IPS-18c (cell line): ENCODE results near the gene CORIN.

Experiments
- H3K4me3 ChIP-seq: 2 replicates; pipeline ENCODE4 v1.7.0; 2013; ENCODE audit warnings: low read depth, mild to moderate bottlenecking, low read length, moderate library complexity; ENCODE audit not compliant: insufficient read depth
- H3K9me3 ChIP-seq: one replicate; pipeline ENCODE4 v1.6.1; 2013; ENCODE audit warnings: mild to moderate bottlenecking, low read length, moderate library complexity; ENCODE audit not compliant: control insufficient read depth, insufficient read depth

Gene CORIN

GRCh38 chr4:47837908-47838294, at the start of gene CORIN:
Gene CORIN (minus strand): TSS chr4:47838067. CDS start chr4:47837949, 118 bp downstream.
- H3K4me3 ChIP-seq: peak within 1 kb of the TSS; percentile 71
- no peaks in the 10 kb centered on the region for H3K9me3 ChIP-seq

- Histone ChIP-seq H3K4me3 (no peak overlapping the region), H3K9me3 (no peaks in the 10 kb centered on the region)
These were observed 44.4 kb upstream of the CORIN start for GRCh38 chr4:47882228-47882627.

GRCh38 chr4:47879458-47879857, 41.6 kb upstream of the CORIN start:
- Histone ChIP-seq H3K4me3 (no peak overlapping the region), H3K9me3 (no peaks in the 10 kb centered on the region)

GRCh38 chr4:47876784-47877546, 39.1 kb upstream of the CORIN start:
- Histone ChIP-seq H3K4me3 (no peak overlapping the region), H3K9me3 (peaks cover 5% of the 10 kb centered on the region)

- Histone ChIP-seq H3K9me3 (peaks cover 5% of the 10 kb centered on the region), H3K4me3 (no peak overlapping the region)
These were observed 38.4 kb upstream of the CORIN start for GRCh38 chr4:47876310-47876709.

GRCh38 chr4:47873877-47874541, 36.1 kb upstream of the CORIN start:
- Histone ChIP-seq H3K4me3 (no peak overlapping the region), H3K9me3 (peaks cover 5% of the 10 kb centered on the region)

- no peak overlapping the region for H3K4me3 ChIP-seq
These were observed 25.6 kb upstream of the CORIN start for GRCh38 chr4:47863486-47863885.

GRCh38 chr4:47862297-47862696, 24.4 kb upstream of the CORIN start:
- Histone ChIP-seq H3K9me3 (no peaks in the 10 kb centered on the region), H3K4me3 (no peak overlapping the region)

More at GRCh38 chr4:47863486-47863885, 25.6 kb upstream of the CORIN start:
- H3K9me3 ChIP-seq: no peaks in the 10 kb centered on the region

GRCh38 chr4:47860305-47860704, 22.4 kb upstream of the CORIN start:
- Histone ChIP-seq H3K9me3 (no peaks in the 10 kb centered on the region), H3K4me3 (no peak overlapping the region)

GRCh38 chr4:47858006-47858405, 20.1 kb upstream of the CORIN start:
- no peaks in the 10 kb centered on the region for H3K9me3 ChIP-seq
- H3K4me3 ChIP-seq: no peak overlapping the region

- H3K9me3 ChIP-seq: no peaks in the 10 kb centered on the region
- H3K4me3 ChIP-seq: no peak overlapping the region
These were observed 18.8 kb upstream of the CORIN start for GRCh38 chr4:47856713-47857112.

GRCh38 chr4:47855350-47855749, 17.5 kb upstream of the CORIN start:
- no peak overlapping the region for H3K4me3 ChIP-seq
- no peaks in the 10 kb centered on the region for H3K9me3 ChIP-seq

- no peak overlapping the region for H3K4me3 ChIP-seq
- no peaks in the 10 kb centered on the region for H3K9me3 ChIP-seq
These were observed 14.3 kb upstream of the CORIN start for GRCh38 chr4:47852136-47852535.

- Histone ChIP-seq H3K4me3 (no peak overlapping the region), H3K9me3 (no peaks in the 10 kb centered on the region)
These were observed 11.6 kb upstream of the CORIN start for GRCh38 chr4:47849466-47849865.

GRCh38 chr4:47848041-47848440, 10.2 kb upstream of the CORIN start:
- Histone ChIP-seq H3K9me3 (no peaks in the 10 kb centered on the region), H3K4me3 (no peak overlapping the region)

GRCh38 chr4:47842985-47843384, 5.1 kb upstream of the CORIN start:
- Histone ChIP-seq H3K4me3 (no peak overlapping the region), H3K9me3 (no peaks in the 10 kb centered on the region)

- H3K4me3 ChIP-seq: no peak overlapping the region
- H3K9me3 ChIP-seq: no peaks in the 10 kb centered on the region
These were observed 2.4 kb upstream of the CORIN start for GRCh38 chr4:47840291-47840690.

GRCh38 chr4:47839259-47839658, 1.4 kb upstream of the CORIN start:
- Histone ChIP-seq H3K9me3 (no peaks in the 10 kb centered on the region), H3K4me3 (no peak overlapping the region)
